GM23248 (cell line): ENCODE measurements around the gene ST6GALNAC4. TPM values are rescaled to one million over a fixed set of nuclear protein-coding genes. Genes with fewer than 3 reads are reported as not detected.

Experiments used
- DNase-seq: peaks from one replicate; pipeline ENCODE4 v3.0.0-alpha.2; 2015
- H2AFZ ChIP-seq: fragments of 200-600 bp; sonication (generic); 2 replicates; pipeline ENCODE4 v1.6.1; 2016; ENCODE audit warnings: antibody characterized with exemption
- H3F3A ChIP-seq: fragments of 200-600 bp; sonication (generic); 2 replicates; pipeline ENCODE4 v1.6.1; 2016; ENCODE audit warnings: mild to moderate bottlenecking, antibody characterized with exemption, mixed run types; ENCODE audit not compliant: insufficient read depth
- H3K27ac ChIP-seq: fragments of 200-600 bp; sonication (generic); 2 replicates; pipeline ENCODE4 v1.5.1; 2016; ENCODE audit warnings: mild to moderate bottlenecking
- H3K27me3 ChIP-seq: fragments of 200-600 bp; sonication (generic); replicated peaks from 2 replicates; pipeline ENCODE4 v1.6.1; 2016; ENCODE audit warnings: mild to moderate bottlenecking; ENCODE audit not compliant: insufficient read depth
- H3K36me3 ChIP-seq: fragments of 200-600 bp; sonication (generic); 2 replicates; pipeline ENCODE4 v1.6.1; 2016; ENCODE audit warnings: low read depth, mild to moderate bottlenecking
- H3K4me1 ChIP-seq: fragments of 200-600 bp; sonication (generic); 2 replicates; pipeline ENCODE4 v1.6.1; 2016; ENCODE audit warnings: mild to moderate bottlenecking; ENCODE audit not compliant: insufficient read depth
- H3K4me2 ChIP-seq: fragments of 200-600 bp; sonication (generic); one replicate; pipeline ENCODE4 v1.6.1; 2016; ENCODE audit warnings: mild to moderate bottlenecking; ENCODE audit not compliant: unreplicated experiment
- H3K4me3 ChIP-seq: fragments of 200-600 bp; sonication (generic); 2 replicates; pipeline ENCODE4 v1.5.1; 2016; ENCODE audit warnings: mild to moderate bottlenecking
- H3K79me2 ChIP-seq: fragments of 200-600 bp; sonication (generic); 2 replicates; pipeline ENCODE4 v1.6.1; 2016; ENCODE audit warnings: mild to moderate bottlenecking; ENCODE audit not compliant: insufficient read depth
- H3K9ac ChIP-seq: fragments of 200-600 bp; sonication (generic); 2 replicates; pipeline ENCODE4 v1.6.1; 2016; ENCODE audit warnings: mild to moderate bottlenecking
- H3K9me2 ChIP-seq: fragments of 200-600 bp; sonication (generic); 2 replicates; pipeline ENCODE4 v1.6.1; 2016; ENCODE audit warnings: mixed run types, mild to moderate bottlenecking, moderate library complexity; ENCODE audit not compliant: insufficient read depth
- H3K9me3 ChIP-seq: fragments of 200-600 bp; sonication (generic); one replicate; pipeline ENCODE4 v1.6.1; 2017; ENCODE audit warnings: low read depth
- H4K20me1 ChIP-seq: fragments of 200-600 bp; sonication (generic); 2 replicates; pipeline ENCODE4 v1.6.0; 2016; ENCODE audit not compliant: insufficient read depth
- EZH2 ChIP-seq: fragments of 200-600 bp; sonication (generic); IDR thresholded peaks from 2 replicates; pipeline ENCODE4 v1.6.1; 2018; ENCODE audit warnings: antibody characterized with exemption, mild to moderate bottlenecking; ENCODE audit not compliant: insufficient read depth, poor library complexity, severe bottlenecking
- EZH2phosphoT487 ChIP-seq: fragments of 200-600 bp; sonication (generic); IDR thresholded peaks from 2 replicates; pipeline ENCODE4 v1.6.1; 2018; ENCODE audit warnings: antibody characterized with exemption, moderate library complexity, mild to moderate bottlenecking, low read depth; ENCODE audit not compliant: insufficient read depth
- WGBS, 2 experiments: methylation state at CpG; one replicate each; pipeline ENCODE4 v1.1.6; 2015 to 2017; ENCODE audit warnings: low lambda C conversion rate in 2 of 2, low coverage in 1 of 2; ENCODE audit errors: missing lambda C conversion rate in 2 of 2; 5-methylcytosine and 5-hydroxymethylcytosine counted together
- in situ Hi-C: fragments of 300-500 bp; cut with MboI; formaldehyde crosslinking; loops from 2 replicates; pipeline ENCODE4 v1.15.0; 2020
- polyA plus RNA-seq: library from polyadenylated mRNA; unstranded; fragments of >200 nt; fragmentation: Nextera tagmentation; extraction: Ambion mirVana; gene quantifications from 2 replicates; pipeline ENCODE4 v1.2.1, GENCODE V29; 2016
- total RNA-seq: library from RNA; depleted of rRNA; stranded (reverse); fragments of >200 nt; shearing (Covaris generic); gene quantifications from 2 replicates; pipeline ENCODE4 v1.2.3, GENCODE V29; 2014

Gene ST6GALNAC4
- total and polyA plus RNA-seq, 2 experiments from 2014 or later, result 33.7 to 61.0 TPM

- Histone ChIP-seq H3F3A (no peaks in the 10 kb centered on the region), H3K4me1 (no peaks in the 10 kb centered on the region), H3K4me3 (no peak overlapping the region), H3K9me3 (no peaks in the 10 kb centered on the region), H3K36me3 (no peaks in the 10 kb centered on the region), H3K79me2 (no peaks in the 10 kb centered on the region), H4K20me1 (no peaks in the 10 kb centered on the region), H3K9me2 (no peaks in the 10 kb centered on the region), H3K27ac (no peak overlapping the region), H3K27me3 (no peaks in the 10 kb centered on the region), H3K4me2 (no peak overlapping the region), H3K9ac (no peak overlapping the region), H2AFZ (no peak overlapping the region)
- TF ChIP-seq EZH2 (no peak), EZH2phosphoT487 (no peak)
- 85 to 86% methylated on average over 13 of the region's 13 CpGs for WGBS, 2 experiments
- in situ Hi-C loops, result no loop called here
- DNase-seq, result no peak
Measured at GRCh38 chr9:127863191-127863621, 53.6 kb downstream of the ST6GALNAC4 start.

- Histone ChIP-seq H3K9me2 (no peaks in the 10 kb centered on the region), H3K4me2 (no peak overlapping the region), H3K79me2 (no peaks in the 10 kb centered on the region), H3K4me3 (no peak overlapping the region), H3K27ac (no peak overlapping the region), H3K9ac (no peak overlapping the region), H3K36me3 (no peaks in the 10 kb centered on the region), H2AFZ (no peak overlapping the region), H3F3A (no peaks in the 10 kb centered on the region), H4K20me1 (no peaks in the 10 kb centered on the region), H3K9me3 (no peaks in the 10 kb centered on the region), H3K4me1 (no peaks in the 10 kb centered on the region), H3K27me3 (no peaks in the 10 kb centered on the region)
- DNase-seq, result no peak
- in situ Hi-C loops, result no loop called here
- 75 to 87% methylated on average over 28 to 29 of the region's 29 CpGs for WGBS, 2 experiments
- no peak for TF ChIP-seq EZH2
- no peak for TF ChIP-seq EZH2phosphoT487
Measured at GRCh38 chr9:127862075-127863011, 54.5 kb downstream of the ST6GALNAC4 start.

DNA sequence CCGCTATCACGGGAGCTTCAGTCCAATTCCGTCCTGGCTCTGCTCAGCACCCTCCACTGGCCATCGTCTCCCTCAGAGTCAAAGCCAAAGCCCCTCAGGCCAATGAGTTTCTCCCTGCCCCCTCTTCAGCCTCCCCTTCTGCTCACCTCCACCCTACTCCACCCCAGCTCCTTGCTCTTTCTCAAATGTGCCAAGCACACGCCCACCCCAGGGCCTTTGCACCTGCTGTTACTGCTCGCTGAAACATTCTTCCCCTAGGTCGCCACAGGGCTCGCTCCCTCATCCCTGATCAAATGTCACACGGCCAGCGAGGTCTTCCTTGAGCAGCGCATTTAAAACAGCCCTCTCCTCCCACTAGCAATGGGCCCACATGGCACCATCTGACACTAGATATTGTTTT lies 56.1 kb downstream of the ST6GALNAC4 start:
- WGBS, 2 experiments, result 95 to 97% methylated on average over 9 to 11 of the region's 11 CpGs
- Histone ChIP-seq H3K9me3 (no peaks in the 10 kb centered on the region), H4K20me1 (no peaks in the 10 kb centered on the region), H3K36me3 (no peaks in the 10 kb centered on the region), H2AFZ (no peak overlapping the region), H3K27ac (no peak overlapping the region), H3K9me2 (no peaks in the 10 kb centered on the region), H3K4me3 (no peak overlapping the region), H3K27me3 (no peaks in the 10 kb centered on the region), H3F3A (no peaks in the 10 kb centered on the region), H3K4me2 (no peak overlapping the region), H3K79me2 (no peaks in the 10 kb centered on the region), H3K9ac (no peak overlapping the region), H3K4me1 (no peaks in the 10 kb centered on the region)
- DNase-seq, result no peak
- in situ Hi-C loops, result no loop called here
- no peak for TF ChIP-seq EZH2phosphoT487
- no peak for TF ChIP-seq EZH2

DNA sequence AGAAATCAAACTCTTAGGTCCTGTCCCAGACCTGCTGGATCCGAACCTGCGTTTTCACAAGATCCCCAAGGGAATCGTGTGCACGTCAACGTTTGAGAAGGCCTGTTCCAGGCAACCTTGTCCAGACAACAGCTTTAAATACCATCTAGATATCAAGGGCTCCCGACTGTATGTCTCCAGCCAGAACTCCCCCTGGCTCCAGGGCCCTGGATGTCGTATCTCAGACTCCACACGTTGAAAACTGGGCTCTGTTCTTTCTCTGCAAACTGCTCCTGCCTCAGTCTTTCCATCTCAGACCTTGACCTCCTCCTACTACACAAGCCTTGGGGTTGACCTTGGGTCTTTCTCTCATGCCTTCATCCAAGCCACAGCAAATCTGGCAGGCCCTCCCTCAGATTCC lies 56.6 kb downstream of the ST6GALNAC4 start:
- Histone ChIP-seq H3K9me2 (no peaks in the 10 kb centered on the region), H4K20me1 (no peaks in the 10 kb centered on the region), H2AFZ (no peak overlapping the region), H3K27me3 (no peaks in the 10 kb centered on the region), H3K36me3 (no peaks in the 10 kb centered on the region), H3K4me3 (no peak overlapping the region), H3K4me1 (no peaks in the 10 kb centered on the region), H3K4me2 (no peak overlapping the region), H3K9ac (no peak overlapping the region), H3K9me3 (no peaks in the 10 kb centered on the region), H3K27ac (no peak overlapping the region), H3K79me2 (no peaks in the 10 kb centered on the region), H3F3A (no peaks in the 10 kb centered on the region; the same call in 1 of the 2 replicates)
- DNase-seq, result no peak
- in situ Hi-C loops, result no loop called here
- TF ChIP-seq EZH2phosphoT487 (no peak), EZH2 (no peak)
- WGBS, 2 experiments, result 74 to 85% methylated on average over 8 of the region's 8 CpGs
